Activated CD4-positive, alpha-beta T cell treated with anti-CD3 and anti-CD28 coated beads, Interleukin-2, amount 50 U/mL, for 16 hours (primary cell): ENCODE data around the gene TSPAN1.
A peak's percentile ranks its signal among the peaks of the same experiment; 100 is the strongest.

Source experiments
- DNase-seq: peaks from one replicate; pipeline ENCODE4 v3.0.0-alpha.2; 2020

The TSPAN1 gene

DNA sequence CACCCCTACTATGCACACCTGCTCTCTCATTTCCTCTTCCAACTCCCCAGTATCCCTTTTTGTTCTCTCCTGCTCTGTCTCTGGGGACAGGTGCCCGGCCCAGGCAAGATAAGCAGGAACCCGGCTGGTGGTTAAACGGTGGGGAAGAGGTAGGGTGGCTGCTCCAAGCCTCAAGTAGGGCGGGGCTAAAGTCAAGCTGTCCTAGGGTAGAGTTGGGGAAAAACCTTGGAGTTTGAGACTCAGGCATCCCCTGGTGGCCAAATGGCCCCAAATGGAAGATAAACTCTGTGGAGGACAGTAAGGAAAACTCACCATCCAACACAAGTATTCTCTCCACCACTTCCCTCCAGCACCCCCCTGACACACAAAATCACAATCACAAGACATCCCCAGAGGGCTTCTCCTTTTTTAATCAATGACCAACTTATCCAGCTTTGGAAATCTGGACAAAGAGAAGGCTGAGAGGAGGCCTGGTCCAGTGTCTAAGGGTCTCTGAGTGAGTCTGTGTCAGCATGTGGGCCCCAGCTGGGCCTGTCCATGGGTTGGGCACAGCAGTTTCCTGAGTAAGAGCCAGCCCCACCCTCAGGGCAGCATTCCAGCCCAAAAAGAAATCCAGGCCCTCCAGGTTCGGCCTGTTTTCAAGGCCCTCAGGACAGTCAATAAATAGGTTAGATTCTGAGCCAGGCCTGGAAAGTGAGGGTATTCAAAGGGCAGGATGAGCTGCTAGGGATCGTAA, 13.6 kb downstream of the TSPAN1 start:
- DNase-seq: no peak

DNA sequence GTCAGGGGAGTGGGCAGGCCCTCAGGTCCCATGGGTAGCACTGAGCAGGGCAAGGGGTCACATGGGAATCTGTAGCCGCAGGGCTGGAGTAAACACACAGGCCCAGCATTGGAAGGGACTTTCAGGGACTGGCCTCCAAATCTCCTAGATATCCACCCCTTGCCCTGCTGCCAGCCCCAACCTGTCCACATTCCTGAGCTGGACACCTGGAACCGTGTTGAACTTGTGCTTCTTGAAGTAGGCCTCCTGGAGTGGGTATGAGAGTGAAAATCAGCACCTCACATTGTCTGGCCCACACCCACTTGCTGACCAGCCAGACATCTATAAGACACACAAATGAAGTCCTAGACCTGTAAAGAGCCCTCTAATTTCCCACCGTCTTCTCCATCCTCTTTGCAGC, 15.7 kb downstream of the TSPAN1 start:
- no peak for DNase-seq

DNA sequence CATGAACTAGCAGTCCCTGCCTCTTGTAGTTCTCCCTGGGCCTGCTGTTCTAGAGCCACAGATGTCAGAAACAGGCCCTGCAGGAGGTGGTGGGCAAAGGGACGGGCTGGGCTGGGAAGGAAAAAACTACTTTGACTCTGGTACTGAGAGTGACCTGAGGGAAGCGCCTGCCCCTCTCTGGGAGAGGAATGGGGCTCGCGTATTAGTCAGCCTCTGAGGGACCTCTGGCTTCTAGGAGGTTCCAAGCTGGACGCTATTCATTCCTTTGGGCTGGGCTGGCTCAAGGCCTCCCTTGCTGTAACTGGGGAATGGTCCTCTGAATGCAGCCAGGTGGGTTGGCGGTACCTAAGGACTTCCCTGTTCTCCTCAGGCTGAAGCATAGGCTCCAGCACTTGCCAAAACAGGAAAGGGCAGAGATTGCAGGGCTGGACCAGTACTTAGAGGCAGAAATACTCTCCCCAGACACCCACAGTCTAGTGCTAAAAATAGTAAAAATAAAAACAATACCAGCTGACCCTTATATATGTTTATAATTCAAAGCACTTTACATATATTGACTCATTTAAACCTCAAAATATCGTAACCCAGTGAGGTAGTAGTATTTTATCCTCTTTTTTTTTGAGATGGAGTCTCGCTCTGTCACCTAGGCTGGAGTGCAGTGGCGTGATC, 16.3 kb downstream of the TSPAN1 start:
- no peak for DNase-seq

DNA sequence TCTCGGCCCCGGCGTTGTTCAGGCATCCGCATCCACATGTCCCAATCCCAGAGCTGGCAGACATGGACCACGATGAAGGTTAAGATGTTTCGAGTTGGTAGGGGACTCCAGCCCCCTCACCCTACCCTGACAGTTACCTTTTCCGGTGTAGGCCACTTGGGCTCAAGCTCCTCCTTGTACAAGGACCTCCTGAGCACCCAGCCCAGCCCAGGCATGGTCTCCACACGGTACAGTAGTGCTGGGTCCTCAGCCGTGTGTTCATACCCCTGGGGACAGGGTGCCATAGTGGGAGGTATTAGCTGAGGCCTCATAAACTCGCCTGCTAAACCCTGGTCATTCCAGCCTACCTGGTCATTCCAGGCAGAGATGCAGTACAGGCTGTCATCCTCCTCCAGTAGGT, 17.3 kb downstream of the TSPAN1 start:
- no peak for DNase-seq

DNA sequence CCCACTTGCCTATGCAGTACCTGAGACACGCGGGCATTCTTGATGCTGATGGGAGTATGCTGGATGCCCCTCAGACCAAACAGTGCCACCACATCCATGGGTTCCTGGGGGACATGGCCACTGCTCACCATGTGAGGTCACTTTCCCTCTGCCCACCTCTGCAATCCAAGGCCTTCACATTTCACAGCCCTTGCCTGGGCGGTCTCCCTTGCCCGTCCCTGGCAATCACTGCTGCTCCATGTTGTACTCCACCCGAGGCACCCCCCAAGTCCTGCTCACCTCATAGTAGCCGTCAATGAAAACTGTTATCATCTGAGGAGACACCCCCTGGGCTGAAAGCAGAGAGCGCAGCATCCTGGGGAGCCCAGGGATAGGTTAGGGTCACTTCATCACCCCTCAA, 18.4 kb downstream of the TSPAN1 start:
- DNase-seq: no peak

DNA sequence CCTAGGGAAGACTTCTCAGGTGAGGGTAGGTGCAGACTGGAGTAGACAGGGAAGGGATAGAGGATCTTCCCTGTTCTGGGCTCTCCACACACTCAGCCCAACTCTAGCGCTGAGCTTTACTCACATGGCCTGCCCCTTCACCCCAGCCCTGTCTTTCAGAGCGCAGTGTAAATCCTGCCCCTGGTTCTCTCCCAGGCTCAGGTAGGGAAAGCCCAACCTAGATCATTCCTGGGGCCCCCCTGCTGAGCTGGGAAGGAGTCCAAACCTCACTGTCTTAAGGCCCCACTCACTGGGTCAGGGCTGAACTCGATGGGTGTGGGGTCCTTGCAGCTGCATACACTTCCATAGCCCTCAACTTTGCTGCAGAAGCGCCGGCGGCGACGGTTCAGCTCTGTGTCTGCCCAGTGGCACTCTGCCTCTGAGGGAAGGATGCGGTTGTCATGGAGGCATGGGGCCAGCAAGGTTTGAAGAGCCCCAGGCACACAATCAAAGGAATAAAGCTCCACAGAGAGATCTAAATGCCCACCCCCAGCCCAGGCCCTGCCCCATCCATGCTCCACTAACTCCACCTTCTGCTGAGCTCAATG, 19.2 kb downstream of the TSPAN1 start:
- DNase-seq: no peak

DNA sequence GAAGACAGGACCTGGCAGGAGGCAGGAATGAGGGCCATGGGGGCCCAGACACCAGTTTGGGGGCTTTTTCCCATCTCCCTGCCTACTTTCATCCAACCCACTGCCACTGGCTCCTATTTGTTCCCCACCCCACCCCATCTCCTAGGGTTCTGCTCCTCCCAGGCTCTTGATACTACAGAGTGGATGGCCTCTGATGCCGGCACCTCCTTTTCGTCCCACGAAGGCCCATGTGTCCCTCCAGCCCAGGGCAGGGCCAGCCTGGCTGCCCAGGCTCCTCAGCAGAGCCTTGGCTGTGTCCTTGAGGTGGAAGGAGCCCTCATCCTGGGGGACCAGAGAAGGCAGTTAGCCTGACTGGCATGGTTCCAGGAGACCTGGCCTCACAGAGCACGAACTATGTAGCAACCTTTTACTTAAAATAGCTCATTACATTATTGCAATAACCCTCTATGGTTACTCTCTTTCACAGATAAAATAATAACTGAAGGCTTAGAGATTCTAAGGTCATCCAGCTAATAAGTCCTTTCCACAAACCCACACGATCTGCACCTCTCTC, 19.8 kb downstream of the TSPAN1 start:
- DNase-seq: no peak

DNA sequence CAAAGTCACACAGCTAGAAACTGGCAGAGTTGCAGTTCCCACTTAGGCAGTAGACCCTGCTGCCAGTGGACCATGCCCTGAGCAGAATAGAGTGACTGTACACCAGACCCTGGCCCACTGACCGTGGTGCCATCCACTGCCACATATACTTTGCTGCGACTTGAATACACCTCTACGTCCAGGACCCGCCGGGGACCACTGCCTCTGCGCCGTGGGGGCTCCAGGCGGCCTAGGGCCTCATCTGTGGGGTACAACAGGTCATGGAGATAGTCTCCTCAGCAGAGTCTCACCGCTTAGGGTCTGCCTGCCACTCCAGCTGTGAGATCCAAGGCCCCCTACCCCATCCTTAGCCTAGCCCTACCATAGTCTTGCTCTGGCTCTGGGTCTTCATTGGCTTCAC, 21.7 kb downstream of the TSPAN1 start:
- no peak for DNase-seq

DNA sequence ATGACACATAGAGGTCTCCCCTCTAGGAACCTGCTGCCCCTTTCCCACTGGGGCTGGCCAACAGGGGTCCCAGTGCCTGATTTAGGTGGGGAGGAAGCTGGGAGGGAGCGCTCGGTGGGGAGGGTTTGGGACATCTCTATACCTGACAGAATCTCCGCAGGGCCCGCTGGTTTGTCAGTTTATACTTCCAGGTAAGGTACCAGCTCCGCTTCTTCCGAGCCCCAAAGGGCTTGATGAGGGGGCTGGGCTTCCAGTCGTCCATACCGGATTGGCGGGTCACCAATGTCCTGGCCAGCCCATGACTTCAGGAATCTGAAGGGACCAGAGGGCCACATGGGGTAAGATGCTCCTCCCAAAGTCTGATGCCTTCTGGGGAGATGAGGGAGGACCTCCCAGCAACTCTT, 22.7 kb downstream of the TSPAN1 start:
- DNase-seq: no peak

DNA sequence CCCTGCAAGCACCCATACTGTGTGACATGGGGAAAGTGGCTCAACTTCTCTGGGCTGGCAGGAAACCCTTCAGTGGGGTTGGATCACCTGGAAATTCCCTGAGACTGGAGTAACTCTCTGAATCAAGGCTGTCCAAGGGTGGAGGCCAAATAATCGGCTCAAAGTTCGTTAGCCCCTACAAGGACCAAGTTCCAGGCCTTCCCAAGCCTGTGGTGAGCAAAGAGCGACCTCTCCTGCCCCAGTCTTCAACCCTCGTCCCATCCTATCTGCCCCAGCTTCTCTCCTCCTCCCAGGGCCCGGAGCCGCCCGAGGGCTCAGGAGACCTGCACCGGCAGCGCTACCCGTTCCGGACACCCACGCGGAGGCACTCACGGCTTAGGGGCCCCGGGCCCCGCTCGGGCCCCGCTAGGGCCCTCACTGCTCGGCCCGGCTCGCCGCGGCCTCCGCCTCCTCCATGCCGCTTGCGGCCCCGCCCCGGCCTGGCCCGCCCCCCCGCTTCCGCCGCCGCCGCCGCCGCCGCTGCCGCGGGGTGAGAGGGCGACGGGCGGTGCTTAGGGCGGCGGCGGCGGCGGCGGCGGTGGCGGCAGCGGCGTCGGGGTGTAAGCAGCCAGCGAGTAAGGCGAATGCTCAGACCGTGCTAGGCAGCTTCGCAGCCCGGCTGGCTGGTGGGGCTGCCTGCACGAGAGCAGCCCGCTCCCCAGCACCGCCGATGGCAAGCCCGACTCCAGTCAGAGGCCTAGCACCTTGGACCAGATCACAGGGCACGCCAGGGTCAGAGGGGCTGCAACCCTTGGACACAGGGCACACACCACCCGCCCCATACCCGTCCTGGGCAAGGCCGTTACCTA, 23.3 kb downstream of the TSPAN1 start, which contains the start of gene POMGNT1:
Gene POMGNT1, minus strand, starts transcription at position 471 of the 848 bp plus-strand sequence. CDS start 613 bp downstream, outside the sequence.
- DNase-seq: peak; percentile 77

DNA sequence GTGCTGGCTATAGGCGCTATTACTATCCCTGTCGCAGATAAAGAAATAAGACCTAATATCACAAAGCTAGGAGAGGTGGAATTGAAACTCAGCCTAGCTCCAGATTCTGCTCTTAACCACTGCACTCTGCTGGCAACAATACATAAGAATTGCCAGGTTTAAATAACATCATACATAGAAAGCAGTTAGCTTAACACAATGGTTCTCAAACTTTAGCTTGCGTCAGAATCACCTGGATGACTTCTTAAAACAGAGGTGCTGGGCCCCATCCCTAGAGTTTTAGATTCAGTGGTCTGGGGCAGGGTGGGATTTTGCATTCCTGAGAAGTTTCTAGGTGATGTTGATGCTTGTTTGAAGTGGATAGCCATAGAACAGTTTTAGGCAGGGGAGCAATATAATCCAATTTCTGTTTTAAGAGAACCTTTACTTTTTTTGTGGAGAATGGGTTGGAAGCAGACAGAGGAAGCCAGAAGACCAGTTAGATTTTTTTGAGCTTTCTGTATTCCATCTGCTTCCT, 24.4 kb downstream of the TSPAN1 start:
- DNase-seq: no peak

DNA sequence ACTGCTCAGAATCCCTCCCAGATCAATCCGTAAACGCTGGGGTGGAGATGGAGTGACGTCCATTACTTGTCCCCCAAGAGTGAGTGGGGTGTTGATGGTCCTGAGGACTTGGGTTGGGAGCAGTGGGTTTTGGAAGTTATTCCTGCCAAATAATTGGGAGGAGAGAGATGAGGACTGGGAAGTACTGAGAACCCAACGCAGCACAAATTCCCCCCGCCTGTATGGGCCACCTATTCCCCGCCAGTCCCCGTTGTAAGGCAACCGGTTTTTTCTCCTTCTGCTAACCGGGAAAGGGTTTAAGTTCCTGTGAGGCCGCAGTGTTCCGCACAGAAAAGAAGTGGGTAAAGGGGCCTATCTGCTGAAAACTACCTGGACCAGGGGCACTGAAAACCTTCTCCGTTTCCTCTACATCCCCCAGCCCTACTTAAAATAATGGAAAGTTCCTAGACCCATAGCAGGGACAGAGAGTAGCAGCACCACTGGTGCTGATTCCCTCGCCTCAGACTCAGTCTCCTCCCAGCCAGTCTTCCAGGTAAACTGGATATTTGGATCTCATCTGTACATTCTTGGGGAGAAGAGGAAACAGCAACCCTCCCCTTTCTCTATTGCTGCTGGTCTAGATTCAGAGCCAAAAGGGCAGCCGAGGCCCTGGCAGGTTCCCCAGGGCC, 29.0 kb downstream of the TSPAN1 start:
- DNase-seq: no peak

DNA sequence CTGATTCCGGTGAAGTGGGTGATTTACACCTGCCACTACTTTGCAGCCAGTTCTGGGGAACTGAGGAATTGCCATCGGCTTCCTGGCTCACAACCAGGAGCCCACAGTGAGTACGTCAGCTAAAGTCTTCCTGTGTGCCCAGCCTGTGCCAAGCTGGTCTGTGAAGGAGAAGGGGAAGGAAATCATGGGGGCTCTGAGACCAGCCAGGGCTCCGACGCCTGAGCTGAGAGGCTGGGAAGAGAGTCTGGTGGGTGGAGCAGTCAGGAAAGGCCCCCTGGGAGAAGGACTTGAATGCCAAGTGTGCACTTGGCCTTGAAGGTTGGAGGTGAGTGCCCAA, 29.5 kb downstream of the TSPAN1 start:
- no peak for DNase-seq

DNA sequence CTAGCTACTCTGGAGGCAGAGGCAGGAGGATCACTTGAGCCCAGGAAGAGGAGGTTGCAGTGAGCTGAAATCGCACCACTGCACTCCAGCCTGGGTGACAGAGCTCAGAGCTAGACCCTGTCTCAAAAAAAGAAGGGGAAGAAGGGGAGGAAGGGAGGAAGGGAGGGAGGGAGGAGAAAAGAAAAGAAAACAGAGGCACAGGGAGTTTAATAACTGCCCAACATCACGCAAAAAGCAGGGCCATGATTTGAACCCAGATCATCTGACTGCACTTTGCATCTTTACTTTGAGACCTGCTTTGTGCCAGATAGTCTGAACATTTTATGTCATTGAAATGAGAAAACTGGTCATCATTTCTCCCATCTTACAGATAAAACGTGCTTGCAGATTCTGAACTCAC, 30.3 kb downstream of the TSPAN1 start:
- DNase-seq: no peak

DNA sequence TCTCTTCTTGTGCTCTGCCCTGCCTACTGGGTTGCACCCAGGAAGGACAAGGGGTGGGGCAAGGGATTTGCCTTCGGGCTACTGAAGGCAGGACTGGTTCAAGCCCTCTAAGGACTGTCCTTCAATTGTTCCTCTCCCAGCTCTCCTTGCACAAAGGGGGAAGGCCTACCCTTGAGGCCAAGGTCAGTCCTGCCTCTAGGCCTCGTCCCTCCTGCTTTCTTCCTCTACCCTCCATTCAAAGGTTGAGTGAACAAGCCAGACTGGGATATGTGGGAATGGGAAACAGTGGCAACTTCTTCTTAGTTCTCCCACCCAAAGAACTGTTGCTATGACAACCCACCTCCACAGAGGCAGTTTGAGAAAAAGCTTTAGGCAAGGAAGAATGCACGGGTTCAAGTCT, 30.9 kb downstream of the TSPAN1 start:
- no peak for DNase-seq

DNA sequence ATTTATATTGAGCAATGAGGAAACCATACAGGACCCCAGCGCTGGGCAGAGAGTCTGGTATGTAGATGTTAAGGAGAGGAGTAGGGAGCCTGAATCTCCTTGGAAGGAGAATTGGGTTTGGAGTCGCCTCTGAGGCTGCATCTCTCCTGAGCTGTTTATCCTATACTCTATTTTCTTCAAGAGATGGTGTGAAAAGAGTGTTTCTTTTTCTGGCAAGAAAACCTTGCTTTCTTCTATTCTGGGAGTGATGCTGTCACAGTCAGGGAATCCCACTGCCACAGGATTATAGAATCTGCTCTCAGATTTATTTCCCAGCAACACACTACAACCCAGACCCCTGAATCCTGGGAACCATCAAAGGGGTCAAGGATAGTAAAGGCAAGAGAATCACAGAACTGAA, 31.5 kb downstream of the TSPAN1 start:
- no peak for DNase-seq

DNA sequence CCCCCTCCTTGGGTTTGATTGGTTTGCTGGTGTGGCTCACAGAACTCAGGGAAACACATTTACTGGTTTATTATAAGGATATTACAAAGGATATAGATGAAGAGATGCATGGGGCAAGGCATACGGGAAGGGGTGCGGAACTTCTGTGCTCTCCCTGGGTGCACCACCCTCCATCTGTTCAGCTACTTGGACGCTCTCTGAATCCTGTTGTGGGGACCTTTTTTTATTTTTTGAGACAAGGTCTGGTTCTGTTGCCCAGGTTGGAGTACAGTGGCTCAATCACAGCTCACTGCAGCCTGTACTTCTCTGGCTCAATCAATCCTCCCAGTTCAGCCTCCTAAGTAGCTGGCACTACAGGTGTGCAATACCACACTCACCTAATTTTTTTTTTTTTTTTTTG, 35.7 kb downstream of the TSPAN1 start:
- DNase-seq: no peak

DNA sequence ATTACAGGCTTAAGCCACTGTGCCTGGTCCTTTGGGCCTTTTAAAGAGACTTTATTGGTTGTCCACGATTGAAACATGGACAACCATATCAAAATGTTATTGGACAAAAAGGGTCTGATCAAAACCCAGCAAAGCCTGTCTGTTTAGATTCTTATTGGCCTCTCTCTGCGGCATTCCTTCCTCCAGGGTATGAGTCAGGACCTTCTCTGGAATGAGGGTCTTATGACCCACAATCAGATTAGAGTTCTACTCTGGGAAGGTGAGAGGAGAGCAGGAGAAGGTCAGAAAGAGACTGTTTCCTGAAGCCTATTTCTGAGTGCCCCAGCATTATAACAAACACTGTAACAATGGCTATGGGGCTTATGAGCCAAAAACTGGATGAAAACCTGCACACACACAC, 36.2 kb downstream of the TSPAN1 start:
- DNase-seq: no peak

DNA sequence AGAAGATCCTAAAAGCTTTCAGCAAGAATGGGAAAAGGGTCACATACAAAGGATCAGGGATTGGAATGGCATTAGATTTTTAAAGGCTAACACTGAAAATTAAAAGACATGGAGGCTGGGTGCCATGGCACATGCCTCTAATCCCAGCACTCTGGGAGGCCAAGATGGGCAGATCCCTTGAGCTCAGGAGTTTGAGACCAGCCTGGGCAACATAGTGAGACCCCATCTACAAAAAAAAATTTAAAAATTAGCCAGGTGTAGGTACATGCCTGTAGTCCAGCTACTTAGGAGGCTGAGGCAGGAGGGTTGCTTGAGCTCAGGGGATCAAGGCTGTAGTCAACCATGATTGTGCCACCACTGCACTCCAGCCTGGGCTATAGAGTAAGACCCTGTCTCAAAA, 40.6 kb downstream of the TSPAN1 start:
- no peak for DNase-seq

DNA sequence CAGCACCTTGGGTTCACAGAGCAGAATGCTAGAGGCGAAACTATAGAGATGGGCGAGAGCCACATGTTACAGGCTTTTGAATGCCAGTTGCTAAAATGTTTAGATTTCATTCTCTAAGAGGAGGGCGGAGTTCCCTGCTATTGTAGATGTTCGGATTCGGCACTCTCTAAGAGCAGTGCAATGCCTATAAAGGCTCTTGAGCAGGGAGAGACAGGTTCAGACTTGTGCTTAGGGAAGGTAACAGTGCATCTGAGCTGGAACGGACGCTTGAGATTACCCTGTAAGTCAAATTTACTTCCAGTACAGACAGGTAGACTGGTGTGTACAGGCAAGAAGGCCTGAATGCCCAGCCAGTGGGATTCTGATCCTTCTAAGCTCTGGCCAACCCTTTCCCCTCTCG, 43.6 kb downstream of the TSPAN1 start:
- no peak for DNase-seq

DNA sequence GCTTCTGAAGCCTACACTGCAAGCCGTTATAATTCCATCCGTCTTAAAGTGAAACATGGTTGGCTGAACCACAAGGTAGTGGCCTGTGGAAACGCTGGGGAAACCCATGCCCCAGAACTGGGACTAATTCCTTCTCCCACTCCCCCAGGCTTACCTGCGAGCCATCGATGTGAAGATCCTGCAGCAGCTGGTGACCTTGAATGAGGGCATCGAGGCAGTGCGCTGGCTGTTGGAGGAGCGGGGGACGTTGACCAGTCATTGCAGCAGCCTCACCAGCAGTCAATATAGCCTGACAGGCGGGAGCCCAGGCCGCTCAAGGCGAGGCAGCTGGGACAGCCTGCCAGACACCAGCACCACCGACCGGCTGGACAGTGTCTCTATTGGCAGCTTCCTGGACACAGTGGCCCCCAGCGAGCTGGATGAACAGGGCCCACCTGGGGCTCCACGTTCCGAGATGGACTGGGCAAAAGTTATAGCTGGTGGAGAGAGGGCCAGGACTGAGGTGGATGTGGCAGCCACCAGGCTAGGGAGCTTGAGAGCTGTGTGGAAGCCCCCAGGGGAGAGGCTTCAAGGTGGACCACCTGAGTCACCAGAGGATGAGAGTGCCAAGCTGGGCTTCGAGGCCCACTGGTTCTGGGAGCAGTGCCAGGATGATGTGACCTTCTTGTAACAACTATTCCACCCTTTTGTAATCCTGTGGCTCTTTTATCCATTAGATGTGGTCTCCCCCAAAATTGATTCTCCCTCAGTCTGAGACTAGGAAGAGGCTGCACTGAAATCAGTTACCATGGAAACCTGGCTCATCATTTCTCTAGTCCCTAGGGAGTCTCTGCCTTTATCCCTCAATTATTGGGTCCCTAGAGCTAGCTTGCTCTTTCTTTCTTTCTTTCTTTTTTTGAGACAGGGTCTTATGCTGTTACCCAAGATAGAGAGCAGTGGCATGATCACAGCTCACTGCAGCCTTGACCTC, 44.9 kb downstream of the TSPAN1 start:
- no peak for DNase-seq
